ENCODE data around the gene RGP1.

The RGP1 gene

GRCh38 chr9:35781066-35781465, 32.0 kb downstream of the RGP1 start:
- FAIRE-seq = no peak

GRCh38 chr9:35783418-35783817, 34.3 kb downstream of the RGP1 start:
- FAIRE-seq = no peak

- no peak for FAIRE-seq
Measured at GRCh38 chr9:35789541-35789940, 40.5 kb downstream of the RGP1 start.

GRCh38 chr9:35790025-35790384, 40.9 kb downstream of the RGP1 start:
- no peak for FAIRE-seq

GRCh38 chr9:35790385-35791296, 41.6 kb downstream of the RGP1 start:
- FAIRE-seq = peak; percentile 94

GRCh38 chr9:35791297-35791921, 42.3 kb downstream of the RGP1 start, which contains the start of gene NPR2:
Gene NPR2, plus strand, starts transcription at chr9:35791591. Its CDS starts 818 bp downstream, at chr9:35792409.
- FAIRE-seq = no peak

- FAIRE-seq = no peak
Measured at GRCh38 chr9:35792024-35792813, 43.1 kb downstream of the RGP1 start.

GRCh38 chr9:35792826-35793225, 43.7 kb downstream of the RGP1 start:
- no peak for FAIRE-seq

- no peak for FAIRE-seq
Measured at GRCh38 chr9:35793461-35793860, 44.4 kb downstream of the RGP1 start.

- no peak for FAIRE-seq
Measured at GRCh38 chr9:35795695-35796094, 46.6 kb downstream of the RGP1 start.

GRCh38 chr9:35797311-35798109, 48.4 kb downstream of the RGP1 start:
- FAIRE-seq = no peak

GRCh38 chr9:35798658-35799374, 49.7 kb downstream of the RGP1 start:
- FAIRE-seq = no peak

GRCh38 chr9:35800530-35800929, 51.4 kb downstream of the RGP1 start:
- no peak for FAIRE-seq

GRCh38 chr9:35801328-35802128, 52.4 kb downstream of the RGP1 start:
- no peak for FAIRE-seq

- FAIRE-seq = no peak
Measured at GRCh38 chr9:35806101-35806500, 57.0 kb downstream of the RGP1 start.

Measured in G401.6 (cell line).